BLaER1 (cell line): Measurements from ENCODE around the gene FAM50A.

ENCODE experiments used
- H3K27ac ChIP-seq: shearing (Covaris generic); formaldehyde crosslinking; 2 replicates; pipeline ENCODE4 v1.8.1; 2022
- H3K27me3 ChIP-seq: shearing (Covaris generic); formaldehyde crosslinking; 2 replicates; pipeline ENCODE4 v1.8.1; 2022
- H3K36me3 ChIP-seq: shearing (Covaris generic); formaldehyde crosslinking; 2 replicates; pipeline ENCODE4 v1.8.1; 2022
- H3K4me1 ChIP-seq: shearing (Covaris generic); formaldehyde crosslinking; 2 replicates; pipeline ENCODE4 v1.8.1; 2022
- H3K4me2 ChIP-seq: shearing (Covaris generic); formaldehyde crosslinking; 2 replicates; pipeline ENCODE4 v1.8.1; 2022
- H3K4me3 ChIP-seq: shearing (Covaris generic); formaldehyde crosslinking; 2 replicates; pipeline ENCODE4 v1.8.1; 2022
- H3K9ac ChIP-seq: shearing (Covaris generic); formaldehyde crosslinking; 2 replicates; pipeline ENCODE4 v1.8.1; 2022
- H3K9me3 ChIP-seq: shearing (Covaris generic); formaldehyde crosslinking; 2 replicates; pipeline ENCODE4 v1.8.1; 2022
- H4K20me1 ChIP-seq: shearing (Covaris generic); formaldehyde crosslinking; 2 replicates; pipeline ENCODE4 v1.8.1; 2022
- Cebpa-rat ChIP-seq: shearing (Covaris generic); IDR thresholded peaks from 2 replicates; pipeline ENCODE4 v1.8.1; 2022

Gene FAM50A

GRCh38 chrX:154429711-154430110, 14.2 kb upstream of the FAM50A start:
- H3K9ac ChIP-seq = no peak overlapping the region
- H3K27ac ChIP-seq = no peak overlapping the region
- peaks cover 18% of the 10 kb centered on the region; the same call in 1 of the 2 replicates for H3K9me3 ChIP-seq
- H3K36me3 ChIP-seq = peaks cover 38% of the 10 kb centered on the region
- peaks cover 17% of the 10 kb centered on the region; the same call in 1 of the 2 replicates for H3K27me3 ChIP-seq
- H4K20me1 ChIP-seq = peaks cover 9% of the 10 kb centered on the region
- peaks cover 36% of the 10 kb centered on the region for H3K4me1 ChIP-seq
- TF ChIP-seq Cebpa-rat = no peak
- peak overlapping the region; percentile 77 for H3K4me2 ChIP-seq
- H3K4me3 ChIP-seq = peak overlapping the region; percentile 78; the same call in 1 of the 2 replicates

- H3K4me1 ChIP-seq = peaks cover 36% of the 10 kb centered on the region
- H3K9ac ChIP-seq = no peak overlapping the region
- peak overlapping the region; percentile 77 for H3K4me2 ChIP-seq
- H3K9me3 ChIP-seq = peaks cover 18% of the 10 kb centered on the region; the same call in 1 of the 2 replicates
- TF ChIP-seq Cebpa-rat = no peak
- peaks cover 46% of the 10 kb centered on the region for H3K36me3 ChIP-seq
- H4K20me1 ChIP-seq = peaks cover 9% of the 10 kb centered on the region
- no peak overlapping the region for H3K4me3 ChIP-seq
- H3K27me3 ChIP-seq = peaks cover 17% of the 10 kb centered on the region; the same call in 1 of the 2 replicates
- no peak overlapping the region for H3K27ac ChIP-seq
Observed at GRCh38 chrX:154430479-154430878, 13.5 kb upstream of the FAM50A start.

GRCh38 chrX:154430916-154431315, 13.0 kb upstream of the FAM50A start:
- Histone ChIP-seq H3K27me3 (peaks cover 17% of the 10 kb centered on the region; the same call in 1 of the 2 replicates), H4K20me1 (peaks cover 9% of the 10 kb centered on the region), H3K4me2 (peak overlapping the region; percentile 77), H3K4me3 (no peak overlapping the region), H3K9ac (no peak overlapping the region), H3K27ac (no peak overlapping the region), H3K9me3 (peaks cover 18% of the 10 kb centered on the region; the same call in 1 of the 2 replicates), H3K4me1 (peaks cover 37% of the 10 kb centered on the region), H3K36me3 (peaks cover 48% of the 10 kb centered on the region)
- no peak for TF ChIP-seq Cebpa-rat

GRCh38 chrX:154431341-154431740, 12.6 kb upstream of the FAM50A start:
- Histone ChIP-seq H3K27me3 (peaks cover 17% of the 10 kb centered on the region; the same call in 1 of the 2 replicates), H3K36me3 (peaks cover 48% of the 10 kb centered on the region), H3K4me1 (peaks cover 41% of the 10 kb centered on the region), H3K9me3 (peaks cover 18% of the 10 kb centered on the region; the same call in 1 of the 2 replicates), H3K9ac (no peak overlapping the region), H3K4me2 (peak overlapping the region; percentile 77), H3K27ac (no peak overlapping the region), H4K20me1 (peaks cover 9% of the 10 kb centered on the region), H3K4me3 (no peak overlapping the region)
- TF ChIP-seq Cebpa-rat = no peak

- peaks cover 9% of the 10 kb centered on the region for H4K20me1 ChIP-seq
- H3K36me3 ChIP-seq = peaks cover 48% of the 10 kb centered on the region
- H3K4me3 ChIP-seq = no peak overlapping the region
- no peak overlapping the region for H3K4me2 ChIP-seq
- H3K4me1 ChIP-seq = peaks cover 36% of the 10 kb centered on the region
- peaks cover 17% of the 10 kb centered on the region; the same call in 1 of the 2 replicates for H3K27me3 ChIP-seq
- H3K27ac ChIP-seq = no peak overlapping the region
- peaks cover 18% of the 10 kb centered on the region; the same call in 1 of the 2 replicates for H3K9me3 ChIP-seq
- no peak overlapping the region for H3K9ac ChIP-seq
- no peak for TF ChIP-seq Cebpa-rat
Observed at GRCh38 chrX:154432210-154432609, 11.7 kb upstream of the FAM50A start.

GRCh38 chrX:154433605-154434004, 10.3 kb upstream of the FAM50A start:
- H3K9ac ChIP-seq = no peak overlapping the region
- H3K4me1 ChIP-seq = peaks cover 33% of the 10 kb centered on the region
- TF ChIP-seq Cebpa-rat = no peak
- no peak overlapping the region for H3K4me2 ChIP-seq
- peaks cover 19% of the 10 kb centered on the region for H3K9me3 ChIP-seq
- H3K27me3 ChIP-seq = peaks cover 17% of the 10 kb centered on the region; the same call in 1 of the 2 replicates
- no peak overlapping the region for H3K27ac ChIP-seq
- H4K20me1 ChIP-seq = peaks cover 18% of the 10 kb centered on the region
- peaks cover 48% of the 10 kb centered on the region for H3K36me3 ChIP-seq
- no peak overlapping the region for H3K4me3 ChIP-seq

GRCh38 chrX:154434394-154435168, 9.4 kb upstream of the FAM50A start:
- Histone ChIP-seq H3K4me2 (no peak overlapping the region), H3K9ac (no peak overlapping the region), H3K4me1 (peaks cover 33% of the 10 kb centered on the region), H3K27me3 (peaks cover 17% of the 10 kb centered on the region; the same call in 1 of the 2 replicates), H3K9me3 (peaks cover 10% of the 10 kb centered on the region), H3K36me3 (peaks cover 58% of the 10 kb centered on the region), H3K27ac (no peak overlapping the region), H4K20me1 (peaks cover 28% of the 10 kb centered on the region), H3K4me3 (no peak overlapping the region)
- no peak for TF ChIP-seq Cebpa-rat

- H3K9me3 ChIP-seq = peaks cover 8% of the 10 kb centered on the region
- TF ChIP-seq Cebpa-rat = no peak
- H3K9ac ChIP-seq = no peak overlapping the region
- peaks cover 27% of the 10 kb centered on the region for H3K4me1 ChIP-seq
- H3K4me2 ChIP-seq = no peak overlapping the region
- no peak overlapping the region for H3K4me3 ChIP-seq
- H3K27me3 ChIP-seq = peaks cover 17% of the 10 kb centered on the region; the same call in 1 of the 2 replicates
- peaks cover 62% of the 10 kb centered on the region for H3K36me3 ChIP-seq
- peaks cover 32% of the 10 kb centered on the region for H4K20me1 ChIP-seq
- no peak overlapping the region for H3K27ac ChIP-seq
Observed at GRCh38 chrX:154435171-154435733, 8.7 kb upstream of the FAM50A start.

- Histone ChIP-seq H3K4me3 (peak overlapping the region; percentile 80), H3K27me3 (peaks cover 17% of the 10 kb centered on the region; the same call in 1 of the 2 replicates), H3K36me3 (peaks cover 65% of the 10 kb centered on the region), H3K27ac (peak overlapping the region; percentile 89), H3K9me3 (peaks cover 13% of the 10 kb centered on the region), H3K4me2 (peak overlapping the region; percentile 71), H3K4me1 (peaks cover 17% of the 10 kb centered on the region), H3K9ac (peak overlapping the region; percentile 82), H4K20me1 (peaks cover 40% of the 10 kb centered on the region)
- TF ChIP-seq Cebpa-rat = no peak
Observed at GRCh38 chrX:154436374-154436982, 7.5 kb upstream of the FAM50A start.
